GM19468 (cell line): Measurements from ENCODE around the gene PLEKHB1.

ENCODE experiments used
- ATAC-seq: cut with Tn5 transposase; IDR thresholded peaks from one replicate; pipeline ENCODE4 v1.9.1; 2021; ENCODE audit warnings: mild to moderate bottlenecking, moderate library complexity, moderate number of reproducible peaks; ENCODE audit not compliant: unreplicated experiment; ENCODE audit errors: extremely low read depth

The PLEKHB1 gene

GRCh38 chr11:73645972-73646631, at the start of gene PLEKHB1:
TSS of gene PLEKHB1 (plus strand) at chr11:73646581. CDS start at chr11:73646609, 28 bp downstream.
- ATAC-seq: no peak

GRCh38 chr11:73597336-73597955, 48.9 kb upstream of the PLEKHB1 start:
- no peak for ATAC-seq

- peak; percentile 71 for ATAC-seq
Observed at GRCh38 chr11:73597956-73598718, 48.2 kb upstream of the PLEKHB1 start, which contains the start of gene FAM168A. TSS of gene FAM168A (minus strand) at chr11:73598112. CDS start at chr11:73468474, 129,638 bp downstream.

- no peak for ATAC-seq
Observed at GRCh38 chr11:73598719-73599379, 47.5 kb upstream of the PLEKHB1 start.

GRCh38 chr11:73612601-73613140, 33.7 kb upstream of the PLEKHB1 start:
- ATAC-seq: no peak

- no peak for ATAC-seq
Observed at GRCh38 chr11:73614591-73614990, 31.8 kb upstream of the PLEKHB1 start.

- no peak for ATAC-seq
Observed at GRCh38 chr11:73622926-73623593, 23.3 kb upstream of the PLEKHB1 start.

GRCh38 chr11:73623686-73624085, 22.7 kb upstream of the PLEKHB1 start:
- ATAC-seq: no peak

GRCh38 chr11:73625696-73626318, 20.6 kb upstream of the PLEKHB1 start:
- no peak for ATAC-seq

- ATAC-seq: no peak
Observed at GRCh38 chr11:73629907-73630306, 16.5 kb upstream of the PLEKHB1 start.

- no peak for ATAC-seq
Observed at GRCh38 chr11:73632996-73633395, 13.4 kb upstream of the PLEKHB1 start.

GRCh38 chr11:73633999-73634398, 12.4 kb upstream of the PLEKHB1 start:
- ATAC-seq: no peak

- ATAC-seq: no peak
Observed at GRCh38 chr11:73635721-73636120, 10.7 kb upstream of the PLEKHB1 start.

- ATAC-seq: no peak
Observed at GRCh38 chr11:73636249-73636648, 10.1 kb upstream of the PLEKHB1 start.

GRCh38 chr11:73637012-73637411, 9.4 kb upstream of the PLEKHB1 start:
- ATAC-seq: no peak

- no peak for ATAC-seq
Observed at GRCh38 chr11:73640592-73640991, 5.8 kb upstream of the PLEKHB1 start.

- ATAC-seq: no peak
Observed at GRCh38 chr11:73641668-73642067, 4.7 kb upstream of the PLEKHB1 start.

GRCh38 chr11:73645121-73645969, 1.0 kb upstream of the PLEKHB1 start:
- ATAC-seq: no peak
